ENCODE data around the gene RAB40AL.
A peak's percentile ranks its signal among the peaks of the same experiment; 100 is the strongest.
"Not testable (repeated sequence)": the region's sequence is repeated elsewhere in the genome, so short reads cannot be mapped to it uniquely, and the experiment has no call there.

RAB40AL gene, protein sequence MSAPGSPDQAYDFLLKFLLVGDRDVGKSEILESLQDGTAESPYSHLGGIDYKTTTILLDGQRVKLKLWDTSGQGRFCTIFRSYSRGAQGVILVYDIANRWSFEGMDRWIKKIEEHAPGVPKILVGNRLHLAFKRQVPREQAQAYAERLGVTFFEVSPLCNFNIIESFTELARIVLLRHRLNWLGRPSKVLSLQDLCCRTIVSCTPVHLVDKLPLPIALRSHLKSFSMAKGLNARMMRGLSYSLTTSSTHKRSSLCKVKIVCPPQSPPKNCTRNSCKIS

DNA sequence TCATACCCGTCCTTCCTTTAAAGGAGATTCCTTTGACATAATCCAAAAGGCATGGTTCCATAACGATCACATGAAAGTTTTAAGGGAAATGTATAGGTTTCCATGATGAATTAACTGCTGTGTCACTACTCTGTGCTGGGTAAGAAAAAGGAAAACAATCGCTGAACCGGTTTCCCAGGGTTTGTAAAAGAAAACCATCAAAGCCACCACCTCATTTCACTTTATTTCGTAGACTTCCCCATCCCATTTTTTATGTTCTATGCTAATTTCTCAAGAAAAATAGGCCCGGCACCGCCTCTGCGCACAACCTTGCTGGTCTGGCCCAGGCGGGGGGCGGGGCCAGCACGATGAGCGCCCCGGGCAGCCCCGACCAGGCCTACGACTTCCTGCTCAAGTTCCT, at the start of gene RAB40AL:
TSS of gene RAB40AL (plus strand) at position 301 of the 400 bp plus-strand sequence. CDS start at position 348, 47 bp downstream.
- not testable (repeated sequence) for DNase-seq (ENCODE audit: low spot score)

DNA sequence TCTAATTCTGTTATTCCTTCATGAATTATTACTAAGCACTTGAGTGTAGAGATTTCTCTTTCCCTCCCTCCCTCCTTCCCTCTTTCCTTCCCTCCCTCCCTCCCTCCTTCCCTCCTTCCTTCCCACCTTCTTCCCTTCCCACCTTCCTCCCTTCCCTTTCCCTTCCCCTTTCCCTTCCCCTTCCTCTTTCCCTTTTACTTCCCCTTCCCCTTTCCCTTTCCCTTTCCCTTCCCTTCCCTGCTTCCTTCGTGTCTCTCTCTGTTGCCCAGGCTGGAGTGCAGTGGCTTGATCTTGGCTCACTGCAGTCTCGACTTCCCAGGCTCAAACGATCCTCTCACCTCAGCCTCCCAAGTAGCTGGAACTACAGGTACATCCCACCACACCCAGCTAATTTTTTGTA, 49.4 kb upstream of the RAB40AL start:
- DNase-seq (ENCODE audit: low spot score), result no peak

DNA sequence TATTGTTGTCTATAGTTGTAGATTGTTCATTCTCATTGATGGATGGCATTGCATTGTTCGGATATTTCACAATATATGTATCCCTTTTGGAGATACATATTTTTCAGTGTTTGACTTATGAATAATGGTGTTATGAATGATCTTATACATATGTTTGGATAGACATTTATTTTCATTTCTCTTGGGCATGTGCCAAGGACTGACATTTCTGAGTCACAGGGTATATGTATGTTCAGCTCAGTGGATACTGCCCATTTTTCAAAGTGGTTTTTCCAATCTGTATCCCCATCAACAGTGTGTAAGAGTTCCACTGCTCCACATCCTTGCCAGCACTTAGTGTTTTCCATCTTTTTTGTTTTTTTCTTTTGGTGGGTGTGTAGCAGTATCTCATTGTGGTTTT, 45.0 kb upstream of the RAB40AL start:
- DNase-seq (ENCODE audit: low spot score), result no peak

DNA sequence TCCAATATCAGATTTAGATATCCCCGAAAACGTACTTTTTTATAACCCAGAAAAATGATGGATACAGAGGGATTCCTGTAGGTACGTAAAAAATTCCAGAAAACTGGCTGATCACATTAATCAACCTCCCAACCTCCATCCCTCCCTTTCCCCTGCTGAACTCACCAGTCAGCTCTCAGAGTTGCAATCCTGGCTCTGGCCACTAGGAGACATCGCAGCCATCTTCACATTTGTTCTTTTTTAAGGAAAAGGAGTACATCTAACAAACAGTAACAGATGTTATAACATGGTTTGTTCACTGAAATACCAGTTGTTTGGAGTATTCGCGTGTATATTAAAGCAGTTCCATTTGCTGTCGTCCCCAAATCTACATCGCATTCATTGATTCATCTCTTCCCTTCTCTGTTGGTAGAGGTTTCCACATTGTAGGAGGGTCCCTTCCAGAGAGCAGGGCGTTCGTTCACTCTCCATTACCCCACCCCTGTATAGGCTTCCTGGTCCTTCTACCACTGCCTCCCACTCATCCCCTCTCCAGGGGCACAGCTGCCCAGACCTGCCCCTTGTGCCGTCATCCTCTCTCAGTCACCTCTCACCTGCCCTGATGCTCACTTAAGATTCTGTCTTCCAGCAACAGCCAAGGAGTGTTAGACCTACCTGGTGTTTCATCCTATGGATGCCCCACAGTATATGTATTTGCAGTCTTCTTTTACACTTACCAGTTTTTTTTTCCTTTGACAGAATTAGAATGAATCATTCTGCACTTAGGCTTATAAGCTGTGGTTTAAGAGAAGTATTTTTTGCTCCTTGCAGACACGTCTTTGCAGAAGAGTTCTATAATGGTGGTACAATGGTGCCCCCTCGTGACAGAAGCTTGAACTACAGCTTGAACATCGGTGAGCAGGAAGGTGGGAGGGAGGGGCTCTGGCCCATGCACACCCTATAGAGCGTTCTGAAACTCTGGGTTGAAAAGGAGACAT, 36.8 kb upstream of the RAB40AL start:
- DNase-seq (ENCODE audit: low spot score), result peak; percentile 68

DNA sequence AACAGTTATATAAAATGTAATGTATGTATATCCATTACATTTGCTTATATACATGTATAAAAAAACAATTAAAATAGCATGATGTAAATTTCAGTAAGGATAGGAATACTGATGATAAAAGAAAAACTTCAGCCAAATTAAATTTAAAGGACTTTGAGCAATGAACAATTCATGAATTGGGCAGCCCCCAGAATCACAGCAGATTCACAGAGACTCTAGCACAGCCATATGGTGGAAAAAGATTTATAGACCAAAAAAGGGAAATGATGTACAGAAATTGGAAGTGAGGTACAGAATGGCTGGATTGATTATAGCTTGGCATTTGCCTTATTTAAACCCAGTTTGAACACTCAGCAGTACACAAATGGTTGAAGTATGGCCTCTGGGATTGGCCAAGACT, 34.7 kb upstream of the RAB40AL start:
- DNase-seq (ENCODE audit: low spot score), result no peak

DNA sequence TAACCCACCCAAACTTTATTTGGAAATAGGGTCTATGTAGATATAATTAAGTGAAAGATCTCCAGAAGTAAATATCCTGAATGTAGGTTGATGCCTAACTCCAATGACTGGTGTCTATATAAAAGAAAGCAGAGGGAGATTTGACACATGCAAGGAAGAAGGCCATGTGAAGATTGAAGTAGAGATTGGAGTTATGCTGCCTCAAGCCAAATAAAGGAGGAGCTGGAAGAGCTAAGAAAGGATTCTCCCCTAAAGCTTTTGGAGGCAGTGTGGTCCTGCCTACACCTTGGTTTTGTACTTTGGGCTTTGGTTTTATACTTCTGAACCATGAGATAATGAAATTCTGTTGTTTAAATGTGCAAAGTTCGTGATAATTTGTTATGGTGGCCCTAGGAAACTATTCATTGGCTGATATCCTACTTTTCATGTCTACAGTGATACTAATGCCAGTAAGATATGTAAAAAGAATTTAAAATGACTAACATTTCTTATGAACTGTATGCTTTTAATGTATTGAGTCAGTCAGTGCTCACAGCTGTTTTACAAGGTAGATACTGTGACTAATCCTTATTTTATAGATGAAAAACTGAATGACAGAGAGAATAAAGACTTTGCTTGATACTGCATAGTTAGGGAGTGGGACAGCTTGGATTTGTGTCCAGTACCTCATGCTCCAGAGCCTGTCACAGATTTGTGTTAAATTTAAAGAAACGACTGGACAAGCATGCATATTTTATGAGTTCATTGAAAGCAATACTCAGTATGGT, 5.9 kb upstream of the RAB40AL start:
- DNase-seq (ENCODE audit: low spot score), result peak; percentile 55

DNA sequence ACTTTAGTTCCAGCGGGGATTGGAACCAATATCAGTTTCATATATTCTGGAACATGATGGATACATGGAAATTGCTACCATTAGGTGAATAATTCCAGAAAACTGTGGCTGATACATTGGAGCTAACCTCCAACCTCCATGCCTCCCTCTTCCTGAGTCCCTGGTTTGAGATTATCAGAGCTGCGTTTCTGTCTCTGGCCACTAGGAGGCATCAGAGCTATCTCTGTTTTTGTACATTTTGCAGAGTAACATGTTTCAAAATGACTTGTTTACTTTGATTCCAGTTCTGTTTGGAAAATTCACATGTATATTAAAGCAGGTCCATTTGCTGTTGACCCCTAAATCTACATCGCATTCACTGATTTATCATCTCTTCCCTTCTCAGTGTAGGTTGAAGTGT, 2.4 kb upstream of the RAB40AL start:
- peak; percentile 26 for DNase-seq (ENCODE audit: low spot score)

DNA sequence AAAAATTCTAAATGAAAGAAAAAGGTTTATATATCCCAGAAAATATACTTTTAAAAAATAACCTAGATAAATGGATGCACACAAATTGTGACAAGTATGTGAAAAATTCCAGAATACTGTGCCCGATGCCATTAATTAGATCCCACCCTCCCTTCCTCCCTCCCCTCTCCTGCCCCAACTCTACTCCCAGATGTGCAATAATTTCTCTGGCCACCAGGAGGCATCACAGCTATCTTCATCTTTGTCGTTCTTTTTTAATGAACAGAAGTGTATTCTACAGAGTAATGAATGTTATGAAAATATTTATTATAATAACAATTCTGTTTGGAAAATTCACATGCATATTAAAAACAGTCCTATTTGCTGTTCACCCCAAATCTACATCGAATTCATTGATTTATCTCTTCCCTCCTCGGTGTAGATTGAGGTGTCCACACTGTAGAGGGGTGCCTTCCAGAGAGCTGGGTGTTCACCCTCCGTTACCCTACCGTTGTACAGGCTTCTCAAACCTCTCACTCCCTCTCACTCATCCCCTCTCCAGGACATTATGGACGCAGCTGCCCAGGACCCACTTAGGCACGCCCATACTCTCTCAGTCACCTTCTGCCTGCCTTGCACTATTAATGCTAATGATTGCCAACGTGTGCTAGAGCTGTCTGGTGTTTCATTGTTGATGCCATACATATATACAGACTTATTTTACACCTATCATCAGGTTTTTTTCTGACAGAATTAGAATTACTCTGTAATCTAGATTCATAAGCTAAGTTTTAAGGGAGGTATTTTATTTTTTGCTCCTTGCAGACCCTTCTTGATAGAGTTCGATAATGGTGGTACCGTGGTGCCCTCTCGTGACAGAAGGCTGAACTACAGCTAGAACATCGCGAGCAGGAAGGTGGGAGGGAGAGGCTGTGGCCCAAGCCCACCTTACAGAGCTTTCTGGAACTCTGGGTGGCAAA, 14.1 kb downstream of the RAB40AL start:
- peak; percentile 38 for DNase-seq (ENCODE audit: low spot score)

DNA sequence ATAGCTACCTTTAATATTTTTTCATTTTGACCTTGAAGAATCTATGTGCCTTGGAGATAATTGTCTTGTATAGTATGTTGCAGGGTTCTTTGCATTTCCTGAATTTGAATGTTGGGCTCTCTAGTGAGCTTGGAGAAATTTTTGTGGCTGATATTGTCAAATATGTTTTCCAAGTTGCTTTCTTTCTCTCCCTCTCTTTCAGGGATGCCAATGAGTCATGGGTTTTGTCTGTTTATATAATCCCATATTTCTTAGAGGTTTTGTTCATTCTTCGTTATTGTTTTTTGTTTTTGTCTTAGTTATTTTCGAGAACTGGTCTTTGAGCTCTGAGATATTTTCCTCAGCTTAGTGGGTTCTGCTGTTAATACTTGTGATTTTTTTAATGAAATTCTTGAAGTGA, 20.7 kb downstream of the RAB40AL start:
- no peak for DNase-seq (ENCODE audit: low spot score)

DNA sequence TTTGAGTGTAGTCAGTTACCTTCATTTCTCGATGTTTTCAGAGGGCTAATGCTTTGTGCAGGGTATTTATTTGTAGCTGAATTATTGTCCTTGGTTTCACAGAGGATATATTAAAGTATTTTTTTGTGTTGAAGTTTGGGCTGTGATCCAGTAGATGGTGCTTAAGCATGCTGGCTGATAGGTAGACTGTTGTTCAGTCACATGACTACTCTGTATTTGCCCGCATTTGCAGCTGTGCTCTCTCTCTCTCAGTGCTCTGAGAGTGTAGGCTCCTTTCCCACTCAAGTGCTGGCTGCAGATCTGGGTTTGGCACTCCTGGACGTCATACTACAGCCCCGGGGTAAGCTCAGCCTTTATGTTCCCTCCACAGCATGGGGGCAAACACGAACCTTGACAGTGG, 21.7 kb downstream of the RAB40AL start:
- no peak for DNase-seq (ENCODE audit: low spot score)

DNA sequence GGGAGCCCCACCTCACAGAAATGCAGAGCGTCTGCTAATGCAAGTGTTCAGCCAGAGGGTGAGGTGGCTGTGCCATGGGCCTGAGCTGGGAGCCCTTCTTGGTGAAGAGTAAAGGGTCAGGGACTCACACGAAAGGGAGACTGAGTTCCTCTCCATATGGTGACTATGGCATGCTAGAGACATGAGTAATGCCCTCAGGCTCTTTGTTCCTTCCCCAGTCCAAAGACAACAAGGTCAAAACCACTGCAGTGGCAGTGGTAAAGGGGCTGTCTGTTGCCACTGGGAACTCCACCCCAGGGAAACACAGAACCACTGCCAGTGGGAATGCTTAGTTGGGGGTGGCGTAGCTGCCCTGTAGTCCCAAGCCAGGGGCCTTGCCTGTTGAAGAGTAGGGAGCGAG, 22.4 kb downstream of the RAB40AL start:
- DNase-seq (ENCODE audit: low spot score), result no peak

DNA sequence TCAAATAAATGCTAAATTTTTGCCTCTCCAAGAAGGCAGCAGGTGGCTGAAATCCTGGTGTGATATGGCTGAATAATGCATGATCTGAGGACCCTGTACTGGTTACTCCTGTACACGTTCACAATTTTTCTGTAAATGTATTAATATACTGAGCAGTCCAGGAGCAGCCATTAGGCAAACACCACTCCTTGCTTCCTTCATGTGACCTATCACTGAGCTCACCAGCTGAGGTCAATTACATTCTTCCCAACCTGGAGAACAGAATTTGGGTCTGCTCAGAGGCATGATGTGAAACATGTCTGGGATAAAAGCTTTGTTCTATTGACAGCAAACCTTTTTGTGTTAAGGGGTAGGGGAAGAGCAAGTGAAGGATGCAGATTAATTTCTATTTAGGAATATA, 26.9 kb downstream of the RAB40AL start:
- DNase-seq (ENCODE audit: low spot score), result no peak

DNA sequence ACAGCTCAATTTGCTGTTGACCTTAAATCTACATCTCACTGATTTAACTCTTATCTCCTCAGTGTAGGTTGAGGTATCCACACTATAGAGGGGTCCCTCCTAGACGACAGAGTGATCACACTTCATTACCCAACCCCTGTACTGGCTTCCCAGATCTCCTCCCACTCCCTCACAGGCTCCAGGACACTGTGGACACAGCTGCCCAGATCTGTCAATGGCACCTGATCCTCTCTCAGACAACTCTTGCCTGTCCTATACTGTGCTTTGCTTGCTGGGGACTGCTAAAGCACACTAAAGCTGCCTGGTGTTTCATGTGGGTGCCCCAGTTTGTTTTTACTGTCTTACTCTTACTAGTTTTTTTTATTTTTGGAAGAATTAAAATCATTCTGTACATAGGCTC, 27.9 kb downstream of the RAB40AL start:
- no peak for DNase-seq (ENCODE audit: low spot score)

DNA sequence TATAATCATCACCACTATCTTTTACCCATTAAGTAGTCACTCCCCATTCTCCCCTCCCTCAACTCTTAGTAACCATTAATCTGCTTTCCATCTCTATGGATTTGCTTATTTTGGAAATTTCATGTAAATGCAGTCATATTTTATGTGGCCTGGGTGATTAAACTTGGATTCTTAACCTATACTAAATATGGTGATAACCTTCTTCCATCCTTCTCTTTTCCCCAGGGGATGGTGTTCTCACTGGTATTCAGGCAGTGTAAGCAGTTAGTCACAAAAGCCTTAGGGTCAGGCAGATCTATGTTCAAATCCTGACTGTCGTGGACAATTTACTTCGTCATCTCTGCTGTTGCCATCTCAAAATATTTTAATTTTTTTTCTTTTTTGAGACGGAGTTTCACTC, 29.6 kb downstream of the RAB40AL start:
- no peak for DNase-seq (ENCODE audit: low spot score)

DNA sequence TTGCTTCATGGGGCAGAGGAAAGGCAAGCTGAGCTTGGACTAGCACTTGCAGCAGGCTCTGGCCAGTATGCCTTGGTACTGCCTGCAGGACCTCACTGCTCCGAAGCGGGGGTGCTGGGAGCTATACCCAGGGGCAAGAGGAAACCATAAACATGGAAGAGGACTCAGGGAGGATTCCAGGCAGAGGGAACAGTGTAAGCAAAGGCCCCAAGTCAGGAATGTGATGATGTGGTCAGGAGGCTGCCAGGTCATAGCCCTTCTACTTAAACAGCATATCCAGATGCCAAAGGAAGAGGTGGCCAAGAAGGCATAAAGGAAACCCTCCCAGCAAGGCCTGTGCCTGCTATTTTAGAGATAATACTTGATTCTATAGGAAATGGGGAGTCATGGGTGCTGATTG, 31.1 kb downstream of the RAB40AL start:
- DNase-seq (ENCODE audit: low spot score), result no peak

DNA sequence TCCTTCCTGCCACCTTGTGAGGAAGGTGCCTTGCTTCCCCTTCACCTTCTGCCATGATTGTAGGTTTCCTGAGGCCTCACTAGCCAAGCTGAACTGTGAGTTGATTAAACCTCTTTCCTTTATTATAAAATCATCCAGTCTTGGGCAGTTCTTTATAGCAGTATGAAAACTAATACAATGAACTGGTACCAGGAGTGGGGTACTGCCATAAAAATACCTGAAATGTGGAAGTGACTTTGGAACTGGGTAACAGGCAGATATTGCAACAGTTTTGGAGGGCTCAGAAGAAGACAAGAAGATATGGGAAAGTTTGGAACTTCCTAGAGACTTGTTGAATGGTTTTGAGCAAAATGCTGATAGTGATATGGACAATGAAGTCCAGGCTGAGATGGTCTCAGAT, 34.5 kb downstream of the RAB40AL start:
- DNase-seq (ENCODE audit: low spot score), result not testable (repeated sequence)

DNA sequence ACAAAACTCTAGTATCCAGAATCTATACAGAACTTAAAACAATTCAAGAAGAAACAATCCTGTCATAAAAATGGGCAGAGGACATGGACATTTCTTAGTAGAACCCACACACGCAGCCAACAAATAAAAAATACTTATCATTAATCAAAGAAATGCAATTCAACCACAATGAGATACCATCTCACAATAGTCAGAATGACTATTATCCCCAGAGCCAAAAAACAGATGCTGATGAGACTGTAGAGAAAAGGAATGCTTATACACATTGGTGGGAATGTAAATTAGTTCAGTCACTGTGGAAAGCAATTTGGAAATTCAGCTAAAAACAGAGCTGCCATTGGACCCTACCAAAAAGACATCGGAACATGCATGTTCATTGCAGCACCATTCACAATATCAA, 37.9 kb downstream of the RAB40AL start:
- no peak for DNase-seq (ENCODE audit: low spot score)

DNA sequence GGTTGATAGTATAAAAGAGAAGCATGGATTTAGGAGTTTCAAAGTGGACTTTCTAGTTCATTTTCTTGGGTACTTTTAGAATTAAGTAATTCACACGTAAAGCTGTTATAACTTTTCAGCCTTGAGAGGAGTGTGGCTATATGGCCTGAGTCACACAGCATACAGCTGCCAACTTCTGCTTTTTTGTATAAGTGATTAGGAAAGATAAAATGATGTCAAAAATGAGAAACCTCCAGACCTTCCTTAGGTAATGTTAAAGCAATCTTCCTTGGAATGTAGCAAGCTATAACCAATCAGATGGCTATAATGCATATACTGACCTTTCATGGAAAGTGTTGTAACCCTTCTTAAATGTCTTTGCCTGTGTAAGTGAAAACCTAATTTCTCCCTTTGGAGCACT, 39.2 kb downstream of the RAB40AL start:
- DNase-seq (ENCODE audit: low spot score), result no peak

DNA sequence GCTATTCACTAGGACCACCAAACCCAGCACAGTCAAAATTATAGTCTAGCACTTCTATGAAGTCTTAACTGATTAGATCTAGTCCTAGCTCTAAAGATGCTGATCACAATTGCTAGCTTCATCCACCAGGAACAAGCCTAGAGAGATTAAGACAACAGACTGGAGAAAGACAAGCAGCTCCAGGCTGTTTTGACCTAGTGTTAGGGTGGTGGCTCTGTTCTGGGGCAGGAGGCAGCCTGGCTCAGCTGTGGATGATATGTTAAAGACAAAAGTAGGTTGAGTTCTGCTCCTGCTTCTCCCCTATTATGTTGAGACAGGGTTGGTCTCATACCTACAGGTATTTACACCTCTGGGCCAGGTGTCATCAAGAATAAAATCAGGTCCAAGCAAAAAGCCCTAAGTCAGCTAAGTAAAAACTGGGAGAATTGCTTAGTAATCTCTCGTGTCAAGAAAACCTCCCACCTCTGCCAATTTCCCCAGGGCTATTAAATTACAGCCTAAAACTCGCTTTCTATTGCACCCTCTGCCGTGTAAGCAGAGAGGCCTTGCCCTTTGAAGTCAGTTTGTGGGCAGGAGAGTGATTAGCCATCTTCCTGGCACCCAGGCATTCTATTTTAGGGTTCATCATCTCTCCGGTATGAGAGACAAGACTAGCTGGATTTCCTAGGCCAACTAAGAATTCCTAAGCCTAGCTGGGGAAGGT, 39.9 kb downstream of the RAB40AL start:
- no peak for DNase-seq (ENCODE audit: low spot score)

DNA sequence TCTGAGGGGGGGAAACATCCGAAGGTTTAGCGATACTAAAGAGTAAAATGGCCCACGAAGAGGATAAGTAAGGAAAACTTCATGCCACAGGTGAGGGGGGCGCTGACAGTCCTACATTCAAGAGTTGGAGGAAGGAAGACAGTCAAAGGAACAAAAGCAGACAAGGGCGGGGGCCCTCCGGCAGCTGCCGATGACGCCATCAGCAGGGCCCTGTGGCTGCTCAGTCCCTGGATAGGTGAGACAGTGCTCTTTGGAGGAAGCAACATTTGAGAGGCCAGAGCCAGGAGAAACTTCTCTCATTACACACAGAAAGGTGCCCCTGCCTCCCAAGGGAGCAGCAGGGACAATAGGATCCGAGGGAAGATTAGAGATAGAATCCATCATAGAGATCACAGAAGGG, 41.5 kb downstream of the RAB40AL start:
- no peak for DNase-seq (ENCODE audit: low spot score)

DNA sequence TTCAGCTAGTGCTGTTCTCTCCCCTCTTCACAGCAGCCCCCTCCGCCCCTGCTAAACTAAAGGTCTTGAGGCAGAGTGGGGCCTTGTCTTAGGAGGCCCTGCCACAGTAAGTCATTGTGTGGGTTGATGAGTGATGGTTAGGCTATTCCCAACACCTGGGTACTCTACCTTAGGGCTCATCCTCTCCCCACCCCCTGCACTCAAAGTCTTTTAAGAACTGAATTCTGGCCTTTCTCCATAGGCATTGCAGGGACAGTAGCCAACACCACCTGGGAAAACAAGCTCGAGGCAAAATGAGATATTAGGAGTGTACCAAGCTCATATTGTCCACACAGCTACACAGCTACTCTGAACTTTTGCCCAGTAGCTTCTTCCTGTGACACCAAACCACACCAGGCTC, 42.5 kb downstream of the RAB40AL start:
- DNase-seq (ENCODE audit: low spot score), result no peak

Measured in RKO (cell line).